HepG2 (cell line): ENCODE measurements around the gene MIDN. TPM values are rescaled to one million over a fixed set of nuclear protein-coding genes. Genes with fewer than 3 reads are reported as not detected.

Experiments
- AGO1 ChIP-seq: fragments of 200-400 bp; formaldehyde crosslinking; IDR thresholded peaks from 2 replicates; pipeline ENCODE4 v1.6.1; 2017; ENCODE audit warnings: mild to moderate bottlenecking, low read depth, low read length, moderate library complexity; ENCODE audit not compliant: poor library complexity, severe bottlenecking
- BORCS8-MEF2B ChIP-seq: sonication (generic); formaldehyde crosslinking; IDR thresholded peaks from 2 replicates; pipeline ENCODE4 v1.8.0; 2022; ENCODE audit warnings: mild to moderate bottlenecking, missing genetic modification reagents
- CHD2 ChIP-seq: IDR thresholded peaks from 2 replicates; pipeline ENCODE4 v1.6.1; 2011; ENCODE audit warnings: low read depth, low read length, improper control_type of control experiment
- ELF1 ChIP-seq: sonication (generic); formaldehyde crosslinking; IDR thresholded peaks from 2 replicates; pipeline ENCODE4 v1.4.0; 2020; ENCODE audit warnings: missing genetic modification reagents
- KLF6 ChIP-seq: IDR thresholded peaks from 2 replicates; pipeline ENCODE4 v1.8.0; 2016; ENCODE audit warnings: missing biosample characterization, missing genetic modification reagents
- MLLT10 ChIP-seq: sonication (generic); formaldehyde crosslinking; IDR thresholded peaks from 2 replicates; pipeline ENCODE4 v1.4.0; 2020; ENCODE audit warnings: missing genetic modification reagents
- POLR2AphosphoS2 ChIP-seq: IDR thresholded peaks from 2 replicates; pipeline ENCODE4 v1.6.1; 2011; ENCODE audit warnings: low read depth, low read length, improper control_type of control experiment
- RBFOX2 ChIP-seq: fragments of 200-400 bp; formaldehyde crosslinking; IDR thresholded peaks from 2 replicates; pipeline ENCODE4 v1.6.1; 2017; ENCODE audit warnings: low read depth, mild to moderate bottlenecking, low read length
- RFX5 ChIP-seq: IDR thresholded peaks from 2 replicates; pipeline ENCODE4 v1.6.1; 2011; ENCODE audit warnings: low read depth, low read length, improper control_type of control experiment
- SP1 ChIP-seq, 2 experiments: fragments of 450-650 bp in 1 of 2; sonication (generic) in 1 of 2; formaldehyde crosslinking in 1 of 2; IDR thresholded peaks; 2 replicates each; pipeline versions ENCODE4 v1.4.0 to v1.6.1; 2016 to 2020; ENCODE audit warnings: missing genetic modification reagents in 1 of 2
- TAF1 ChIP-seq: sonication (generic); formaldehyde crosslinking; IDR thresholded peaks from 2 replicates; pipeline ENCODE4 v1.4.0; 2020; ENCODE audit warnings: missing genetic modification reagents
- ZBTB20 ChIP-seq: sonication (generic); formaldehyde crosslinking; IDR thresholded peaks from 2 replicates; pipeline ENCODE4 v1.8.1; 2023; ENCODE audit warnings: missing genetic modification reagents, low read depth, mild to moderate bottlenecking, borderline replicate concordance
- ZBTB34 ChIP-seq: sonication (generic); formaldehyde crosslinking; IDR thresholded peaks from 2 replicates; pipeline ENCODE4 v1.8.0; 2022; ENCODE audit warnings: mild to moderate bottlenecking, missing genetic modification reagents
- ZFY ChIP-seq: sonication (generic); formaldehyde crosslinking; IDR thresholded peaks from 2 replicates; pipeline ENCODE4 v1.4.0; 2020; ENCODE audit warnings: missing genetic modification reagents
- ZMYM4 ChIP-seq: sonication (generic); formaldehyde crosslinking; IDR thresholded peaks from 2 replicates; pipeline ENCODE4 v1.8.1; 2023; ENCODE audit warnings: mild to moderate bottlenecking, missing genetic modification reagents
- ZNF362 ChIP-seq: sonication (generic); formaldehyde crosslinking; IDR thresholded peaks from 2 replicates; pipeline ENCODE4 v1.4.0; 2020; ENCODE audit warnings: missing genetic modification reagents, mild to moderate bottlenecking, borderline replicate concordance
- ZNF367 ChIP-seq: sonication (generic); formaldehyde crosslinking; IDR thresholded peaks from 2 replicates; pipeline ENCODE4 v1.4.0; 2020; ENCODE audit warnings: missing genetic modification reagents, borderline replicate concordance
- ZNF468 ChIP-seq: sonication (generic); formaldehyde crosslinking; IDR thresholded peaks from 2 replicates; pipeline ENCODE4 v1.8.0; 2022; ENCODE audit warnings: mild to moderate bottlenecking, moderate library complexity, missing genetic modification reagents
- ZNF513 ChIP-seq: sonication (generic); formaldehyde crosslinking; conservative IDR thresholded peaks from 2 replicates; pipeline ENCODE4 v1.5.0; 2020; ENCODE audit warnings: missing genetic modification reagents
- ZNF547 ChIP-seq: sonication (generic); formaldehyde crosslinking; IDR thresholded peaks from 2 replicates; pipeline ENCODE4 v1.5.1; 2020; ENCODE audit warnings: mild to moderate bottlenecking, missing genetic modification reagents
- ZNF605 ChIP-seq: sonication (generic); formaldehyde crosslinking; IDR thresholded peaks from 2 replicates; pipeline ENCODE4 v1.8.0; 2022; ENCODE audit warnings: mild to moderate bottlenecking, missing genetic modification reagents
- polyA plus RNA-seq, 8 experiments: library from polyadenylated mRNA; depleted of rRNA in 3 of 8; stranded (reverse) in 7 of 8; unstranded in 1 of 8; fragments of >200 nt; fragmentation: Illumina TruSeq in 4 of 8; extraction: Trizol in 4 of 8; gene quantifications; 2 replicates each; pipeline versions ENCODE4 v1.2.1 to v1.2.3, GENCODE V29; 2011 to 2016; ENCODE audit warnings: low read depth in 4 of 8, missing spikeins in 1 of 8, mixed read lengths in 1 of 8; ENCODE audit not compliant: insufficient read depth in 1 of 8
- total RNA-seq, 5 experiments: library from RNA; depleted of rRNA; stranded (reverse); fragments of >200 nt; fragmentation: Illumina TruSeq; extraction: Trizol; gene quantifications; 2 replicates each; pipeline ENCODE4 v1.2.3, GENCODE V29; 2016; ENCODE audit warnings: low read depth in 1 of 5
- TF ChIP-seq, protein P1 (sequence below): sonication (generic); formaldehyde crosslinking; IDR thresholded peaks from 2 replicates; pipeline ENCODE4 v1.4.0; 2020; ENCODE audit warnings: missing genetic modification reagents

The MIDN gene
- total and polyA plus RNA-seq, 2 of the 13 experiments (the other 11 are each of a cell fraction or from before 2014, with no cell fraction given), result 8.4 to 18.0 TPM

- TF ChIP-seq ZBTB34 (CRISPR knock-in tag) (no peak), POLR2AphosphoS2 (no peak), ZNF605 (CRISPR knock-in tag) (peak; percentile 58; the same call in 1 of the 2 replicates), CHD2 (no peak; the same call in 1 of the 2 replicates), ZNF468 (no peak), AGO1 (peak; percentile 81), ZNF547 (CRISPR knock-in tag) (no peak; the same call in 1 of the 2 replicates), RBFOX2 (peak; percentile 79), TAF1 (CRISPR knock-in tag) (peak; percentile 45; the same call in 1 of the 2 replicates), ELF1 (0 out of 2 replicates have a peak, but pooled peaks have one; percentile 13), KLF6 (CRISPR knock-in tag) (peak; percentile 25; the same call in 1 of the 2 replicates), RFX5 (no peak), ZFY (CRISPR knock-in tag) (peak; percentile 64), ZBTB20 (no peak), ZNF367 (CRISPR knock-in tag) (no peak), SP1 (IDR thresholded peaks at IDR 0.05) (no peak), SP1 (CRISPR knock-in tag; IDR thresholded peaks at IDR 0.05) (peak; percentile 90), ZMYM4 (CRISPR knock-in tag) (peak; percentile 7; the same call in 1 of the 2 replicates), ZNF513 (no peak), MLLT10 (no peak), BORCS8-MEF2B (CRISPR knock-in tag) (0 out of 2 replicates have a peak, but pooled peaks have one; percentile 21), ZNF362 (CRISPR knock-in tag) (peak; percentile 36; the same call in 1 of the 2 replicates)
- TF ChIP-seq, protein P1, sequence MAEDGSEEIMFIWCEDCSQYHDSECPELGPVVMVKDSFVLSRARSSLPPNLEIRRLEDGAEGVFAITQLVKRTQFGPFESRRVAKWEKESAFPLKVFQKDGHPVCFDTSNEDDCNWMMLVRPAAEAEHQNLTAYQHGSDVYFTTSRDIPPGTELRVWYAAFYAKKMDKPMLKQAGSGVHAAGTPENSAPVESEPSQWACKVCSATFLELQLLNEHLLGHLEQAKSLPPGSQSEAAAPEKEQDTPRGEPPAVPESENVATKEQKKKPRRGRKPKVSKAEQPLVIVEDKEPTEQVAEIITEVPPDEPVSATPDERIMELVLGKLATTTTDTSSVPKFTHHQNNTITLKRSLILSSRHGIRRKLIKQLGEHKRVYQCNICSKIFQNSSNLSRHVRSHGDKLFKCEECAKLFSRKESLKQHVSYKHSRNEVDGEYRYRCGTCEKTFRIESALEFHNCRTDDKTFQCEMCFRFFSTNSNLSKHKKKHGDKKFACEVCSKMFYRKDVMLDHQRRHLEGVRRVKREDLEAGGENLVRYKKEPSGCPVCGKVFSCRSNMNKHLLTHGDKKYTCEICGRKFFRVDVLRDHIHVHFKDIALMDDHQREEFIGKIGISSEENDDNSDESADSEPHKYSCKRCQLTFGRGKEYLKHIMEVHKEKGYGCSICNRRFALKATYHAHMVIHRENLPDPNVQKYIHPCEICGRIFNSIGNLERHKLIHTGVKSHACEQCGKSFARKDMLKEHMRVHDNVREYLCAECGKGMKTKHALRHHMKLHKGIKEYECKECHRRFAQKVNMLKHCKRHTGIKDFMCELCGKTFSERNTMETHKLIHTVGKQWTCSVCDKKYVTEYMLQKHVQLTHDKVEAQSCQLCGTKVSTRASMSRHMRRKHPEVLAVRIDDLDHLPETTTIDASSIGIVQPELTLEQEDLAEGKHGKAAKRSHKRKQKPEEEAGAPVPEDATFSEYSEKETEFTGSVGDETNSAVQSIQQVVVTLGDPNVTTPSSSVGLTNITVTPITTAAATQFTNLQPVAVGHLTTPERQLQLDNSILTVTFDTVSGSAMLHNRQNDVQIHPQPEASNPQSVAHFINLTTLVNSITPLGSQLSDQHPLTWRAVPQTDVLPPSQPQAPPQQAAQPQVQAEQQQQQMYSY (CRISPR knock-in tag), result no peak
These were observed 17.9 kb downstream of the MIDN start (continued) for GRCh38 chr19:1266129-1266915.
